H1 (cell line): Measurements from ENCODE around the gene NDST3. TPM values are rescaled to one million over a fixed set of nuclear protein-coding genes. Genes with fewer than 3 reads are reported as not detected.

ENCODE experiments used
- BACH1 ChIP-seq: IDR thresholded peaks from 2 replicates; pipeline ENCODE4 v1.6.1; 2012; ENCODE audit warnings: low read length, improper control_type of control experiment
- CBX5 ChIP-seq: fragments of 300-800, 300-1000 bp; sonication (generic); IDR thresholded peaks from 2 replicates; pipeline ENCODE4 v1.7.1; 2016; ENCODE audit warnings: antibody characterized with exemption, low read length, low read depth
- CHD1 ChIP-seq: IDR thresholded peaks from 2 replicates; pipeline ENCODE4 v1.6.1; 2012; ENCODE audit warnings: low read depth, low read length, improper control_type of control experiment
- MAFK ChIP-seq: IDR thresholded peaks from 2 replicates; pipeline ENCODE4 v1.6.1; 2012; ENCODE audit warnings: low read depth, mild to moderate bottlenecking, improper control_type of control experiment, low read length
- SIRT6 ChIP-seq: IDR thresholded peaks from one replicate; pipeline ENCODE4 v1.7.1; 2012; ENCODE audit warnings: low read length, inconsistent platforms
- SRF ChIP-seq: IDR thresholded peaks from 2 replicates; pipeline ENCODE4 v1.6.1; 2011; ENCODE audit warnings: mild to moderate bottlenecking, low read depth, low read length, moderate library complexity
- TEAD4 ChIP-seq: IDR thresholded peaks from 2 replicates; pipeline ENCODE4 v1.6.1; 2012; ENCODE audit warnings: low read depth, low read length, inconsistent platforms, mixed read lengths
- polyA plus RNA-seq, 7 experiments: library from polyadenylated mRNA; depleted of rRNA in 3 of 7; stranded (reverse) in 5 of 7; unstranded in 2 of 7; fragments of >200 nt in 5 of 7; fragments of 200-250 nt in 2 of 7; gene quantifications; 1 replicate in 5 of 7; 2 replicates in 1 of 7; 4 replicates in 1 of 7; pipeline versions ENCODE4 v1.2.1 to v1.2.3, GENCODE V29; 2011 to 2013; ENCODE audit warnings: missing spikeins in 2 of 7, mixed read lengths in 2 of 7
- total RNA-seq: library from RNA; stranded (reverse); fragmentation: NEBNext Ultra II Directional; extraction: Animal tissue kit (Norgen Biotek cat#: 25700); gene quantifications from 2 replicates; pipeline ENCODE4 v1.2.1, GENCODE V29; 2021
- TF ChIP-seq, protein P1 (sequence below): fragments of 300-600 bp; sonication (generic); IDR thresholded peaks from 2 replicates; pipeline ENCODE4 v1.7.1; 2012; ENCODE audit warnings: low read length, moderate library complexity, mild to moderate bottlenecking, inconsistent platforms; ENCODE audit not compliant: insufficient replicate concordance
- TF ChIP-seq, protein P2 (sequence below): IDR thresholded peaks from 2 replicates; pipeline ENCODE4 v1.6.1; 2011; ENCODE audit warnings: low read depth, mild to moderate bottlenecking, low read length; ENCODE audit not compliant: insufficient read depth

NDST3 gene
- total and polyA plus RNA-seq, 2 of the 8 experiments (the other 6 are each of a cell fraction or from before 2014, with no cell fraction given): 0.35 to 0.60 TPM

DNA sequence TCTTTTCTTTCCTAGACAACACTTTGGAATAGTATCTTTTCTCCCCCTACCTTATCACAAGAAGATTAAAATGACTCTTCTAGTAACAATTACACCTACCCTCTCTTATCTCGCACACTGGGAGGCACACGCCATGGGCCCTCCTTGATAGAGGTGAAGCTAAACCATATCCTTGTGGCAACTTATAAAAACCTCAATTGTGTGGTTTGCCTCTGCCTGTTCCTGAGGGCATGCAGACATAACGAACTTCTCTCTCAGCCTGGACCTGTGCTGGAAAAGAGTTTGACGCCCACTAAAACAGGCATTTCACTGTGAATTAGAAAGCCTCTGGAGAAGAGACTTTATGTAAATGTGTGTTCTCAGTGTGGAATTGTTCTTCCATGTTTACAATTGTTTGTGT, 141.2 kb downstream of the NDST3 start (continued):
- TF ChIP-seq, protein P1, sequence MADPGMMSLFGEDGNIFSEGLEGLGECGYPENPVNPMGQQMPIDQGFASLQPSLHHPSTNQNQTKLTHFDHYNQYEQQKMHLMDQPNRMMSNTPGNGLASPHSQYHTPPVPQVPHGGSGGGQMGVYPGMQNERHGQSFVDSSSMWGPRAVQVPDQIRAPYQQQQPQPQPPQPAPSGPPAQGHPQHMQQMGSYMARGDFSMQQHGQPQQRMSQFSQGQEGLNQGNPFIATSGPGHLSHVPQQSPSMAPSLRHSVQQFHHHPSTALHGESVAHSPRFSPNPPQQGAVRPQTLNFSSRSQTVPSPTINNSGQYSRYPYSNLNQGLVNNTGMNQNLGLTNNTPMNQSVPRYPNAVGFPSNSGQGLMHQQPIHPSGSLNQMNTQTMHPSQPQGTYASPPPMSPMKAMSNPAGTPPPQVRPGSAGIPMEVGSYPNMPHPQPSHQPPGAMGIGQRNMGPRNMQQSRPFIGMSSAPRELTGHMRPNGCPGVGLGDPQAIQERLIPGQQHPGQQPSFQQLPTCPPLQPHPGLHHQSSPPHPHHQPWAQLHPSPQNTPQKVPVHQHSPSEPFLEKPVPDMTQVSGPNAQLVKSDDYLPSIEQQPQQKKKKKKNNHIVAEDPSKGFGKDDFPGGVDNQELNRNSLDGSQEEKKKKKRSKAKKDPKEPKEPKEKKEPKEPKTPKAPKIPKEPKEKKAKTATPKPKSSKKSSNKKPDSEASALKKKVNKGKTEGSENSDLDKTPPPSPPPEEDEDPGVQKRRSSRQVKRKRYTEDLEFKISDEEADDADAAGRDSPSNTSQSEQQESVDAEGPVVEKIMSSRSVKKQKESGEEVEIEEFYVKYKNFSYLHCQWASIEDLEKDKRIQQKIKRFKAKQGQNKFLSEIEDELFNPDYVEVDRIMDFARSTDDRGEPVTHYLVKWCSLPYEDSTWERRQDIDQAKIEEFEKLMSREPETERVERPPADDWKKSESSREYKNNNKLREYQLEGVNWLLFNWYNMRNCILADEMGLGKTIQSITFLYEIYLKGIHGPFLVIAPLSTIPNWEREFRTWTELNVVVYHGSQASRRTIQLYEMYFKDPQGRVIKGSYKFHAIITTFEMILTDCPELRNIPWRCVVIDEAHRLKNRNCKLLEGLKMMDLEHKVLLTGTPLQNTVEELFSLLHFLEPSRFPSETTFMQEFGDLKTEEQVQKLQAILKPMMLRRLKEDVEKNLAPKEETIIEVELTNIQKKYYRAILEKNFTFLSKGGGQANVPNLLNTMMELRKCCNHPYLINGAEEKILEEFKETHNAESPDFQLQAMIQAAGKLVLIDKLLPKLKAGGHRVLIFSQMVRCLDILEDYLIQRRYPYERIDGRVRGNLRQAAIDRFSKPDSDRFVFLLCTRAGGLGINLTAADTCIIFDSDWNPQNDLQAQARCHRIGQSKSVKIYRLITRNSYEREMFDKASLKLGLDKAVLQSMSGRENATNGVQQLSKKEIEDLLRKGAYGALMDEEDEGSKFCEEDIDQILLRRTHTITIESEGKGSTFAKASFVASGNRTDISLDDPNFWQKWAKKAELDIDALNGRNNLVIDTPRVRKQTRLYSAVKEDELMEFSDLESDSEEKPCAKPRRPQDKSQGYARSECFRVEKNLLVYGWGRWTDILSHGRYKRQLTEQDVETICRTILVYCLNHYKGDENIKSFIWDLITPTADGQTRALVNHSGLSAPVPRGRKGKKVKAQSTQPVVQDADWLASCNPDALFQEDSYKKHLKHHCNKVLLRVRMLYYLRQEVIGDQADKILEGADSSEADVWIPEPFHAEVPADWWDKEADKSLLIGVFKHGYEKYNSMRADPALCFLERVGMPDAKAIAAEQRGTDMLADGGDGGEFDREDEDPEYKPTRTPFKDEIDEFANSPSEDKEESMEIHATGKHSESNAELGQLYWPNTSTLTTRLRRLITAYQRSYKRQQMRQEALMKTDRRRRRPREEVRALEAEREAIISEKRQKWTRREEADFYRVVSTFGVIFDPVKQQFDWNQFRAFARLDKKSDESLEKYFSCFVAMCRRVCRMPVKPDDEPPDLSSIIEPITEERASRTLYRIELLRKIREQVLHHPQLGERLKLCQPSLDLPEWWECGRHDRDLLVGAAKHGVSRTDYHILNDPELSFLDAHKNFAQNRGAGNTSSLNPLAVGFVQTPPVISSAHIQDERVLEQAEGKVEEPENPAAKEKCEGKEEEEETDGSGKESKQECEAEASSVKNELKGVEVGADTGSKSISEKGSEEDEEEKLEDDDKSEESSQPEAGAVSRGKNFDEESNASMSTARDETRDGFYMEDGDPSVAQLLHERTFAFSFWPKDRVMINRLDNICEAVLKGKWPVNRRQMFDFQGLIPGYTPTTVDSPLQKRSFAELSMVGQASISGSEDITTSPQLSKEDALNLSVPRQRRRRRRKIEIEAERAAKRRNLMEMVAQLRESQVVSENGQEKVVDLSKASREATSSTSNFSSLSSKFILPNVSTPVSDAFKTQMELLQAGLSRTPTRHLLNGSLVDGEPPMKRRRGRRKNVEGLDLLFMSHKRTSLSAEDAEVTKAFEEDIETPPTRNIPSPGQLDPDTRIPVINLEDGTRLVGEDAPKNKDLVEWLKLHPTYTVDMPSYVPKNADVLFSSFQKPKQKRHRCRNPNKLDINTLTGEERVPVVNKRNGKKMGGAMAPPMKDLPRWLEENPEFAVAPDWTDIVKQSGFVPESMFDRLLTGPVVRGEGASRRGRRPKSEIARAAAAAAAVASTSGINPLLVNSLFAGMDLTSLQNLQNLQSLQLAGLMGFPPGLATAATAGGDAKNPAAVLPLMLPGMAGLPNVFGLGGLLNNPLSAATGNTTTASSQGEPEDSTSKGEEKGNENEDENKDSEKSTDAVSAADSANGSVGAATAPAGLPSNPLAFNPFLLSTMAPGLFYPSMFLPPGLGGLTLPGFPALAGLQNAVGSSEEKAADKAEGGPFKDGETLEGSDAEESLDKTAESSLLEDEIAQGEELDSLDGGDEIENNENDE: no peak
- no peak for TF ChIP-seq BACH1
- TF ChIP-seq MAFK: no peak
- TF ChIP-seq CHD1: no peak
- TF ChIP-seq SIRT6: no peak
- no peak for TF ChIP-seq TEAD4
- TF ChIP-seq SRF: no peak
- no peak for TF ChIP-seq CBX5
- TF ChIP-seq, protein P2, sequence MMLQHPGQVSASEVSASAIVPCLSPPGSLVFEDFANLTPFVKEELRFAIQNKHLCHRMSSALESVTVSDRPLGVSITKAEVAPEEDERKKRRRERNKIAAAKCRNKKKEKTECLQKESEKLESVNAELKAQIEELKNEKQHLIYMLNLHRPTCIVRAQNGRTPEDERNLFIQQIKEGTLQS: no peak
